WTC11 (cell line): ENCODE data around the gene FOCAD. TPM values are rescaled to one million over a fixed set of nuclear protein-coding genes. Genes with fewer than 3 reads are reported as not detected.

Source experiments
- ATAC-seq: fragments of 200-7000 bp; cut with Tn5 transposase; 2 replicates; pipeline ENCODE4 v1.10.0; 2021; ENCODE audit warnings: mild to moderate bottlenecking, moderate library complexity
- CTCF ChIA-PET: fragments of 300-600 bp; sonication (Branson Sonifier 250); formaldehyde crosslinking; loops from one replicate; lab custom pipeline; 2021; ENCODE audit warnings: antibody characterized with exemption; lab: Charles Lee
- POLR2A ChIA-PET: fragments of 350-600 bp; sonication (Branson Sonifier 250); formaldehyde crosslinking; loops from one replicate; lab custom pipeline; 2021; ENCODE audit warnings: antibody characterized with exemption; lab: Charles Lee
- DNase-seq: peaks from one replicate; pipeline ENCODE4 v3.0.0; 2021; ENCODE audit warnings: low spot score
- H3K27ac Mint-ChIP-seq: 2 replicates; pipeline ENCODE4 v1.8.0; 2021; ENCODE audit warnings: mixed read lengths
- H3K27me3 Mint-ChIP-seq: 2 replicates; pipeline ENCODE4 v1.8.0; 2021; ENCODE audit warnings: low read depth, mild to moderate bottlenecking, moderate library complexity, mixed read lengths
- H3K36me3 Mint-ChIP-seq: 2 replicates; pipeline ENCODE4 v1.8.0; 2021; ENCODE audit warnings: mixed read lengths
- H3K4me1 Mint-ChIP-seq: 2 replicates; pipeline ENCODE4 v1.8.0; 2022; ENCODE audit warnings: mixed read lengths
- H3K4me3 Mint-ChIP-seq: 2 replicates; pipeline ENCODE4 v1.8.0; 2021; ENCODE audit warnings: mild to moderate bottlenecking, moderate library complexity, mixed read lengths
- H3K9me3 Mint-ChIP-seq: 2 replicates; pipeline ENCODE4 v1.8.0; 2021; ENCODE audit warnings: mixed read lengths
- AR ChIP-seq: fragments of 250-450 bp; sonication (Bioruptor Pico); IDR thresholded peaks from 2 replicates; pipeline ENCODE4 v1.9.0; 2021; ENCODE audit warnings: mild to moderate bottlenecking
- ARID4B ChIP-seq: sonication (generic); formaldehyde crosslinking; IDR thresholded peaks from 2 replicates; pipeline ENCODE4 v1.8.0; 2023; ENCODE audit warnings: missing genetic modification reagents, mild to moderate bottlenecking, borderline replicate concordance
- CDX4 ChIP-seq: fragments of 250-450 bp; sonication (Bioruptor Pico); IDR thresholded peaks from 2 replicates; pipeline ENCODE4 v1.9.0; 2021; ENCODE audit warnings: moderate library complexity, mild to moderate bottlenecking, inconsistent platforms, borderline replicate concordance
- CREM ChIP-seq: sonication (generic); formaldehyde crosslinking; IDR thresholded peaks from 2 replicates; pipeline ENCODE4 v1.8.1; 2022; ENCODE audit warnings: mild to moderate bottlenecking, missing genetic modification reagents, moderate library complexity
- E2F4 ChIP-seq: sonication (generic); formaldehyde crosslinking; IDR thresholded peaks from 2 replicates; pipeline ENCODE4 v1.8.1; 2022; ENCODE audit warnings: low read depth, mild to moderate bottlenecking, moderate library complexity, missing genetic modification reagents, borderline replicate concordance
- ELF4 ChIP-seq: sonication (generic); formaldehyde crosslinking; IDR thresholded peaks from 2 replicates; pipeline ENCODE4 v1.8.1; 2022; ENCODE audit warnings: low read depth, mild to moderate bottlenecking, moderate library complexity, missing genetic modification reagents
- EMX1 ChIP-seq: fragments of 250-450 bp; sonication (Bioruptor Pico); IDR thresholded peaks from 2 replicates; pipeline ENCODE4 v1.8.0; 2021; ENCODE audit warnings: mild to moderate bottlenecking
- FOXP4 ChIP-seq: sonication (generic); formaldehyde crosslinking; IDR thresholded peaks from 2 replicates; pipeline ENCODE4 v1.8.0; 2022; ENCODE audit warnings: mild to moderate bottlenecking, missing genetic modification reagents
- MXD4 ChIP-seq: fragments of 250-450 bp; sonication (Bioruptor Pico); IDR thresholded peaks from 2 replicates; pipeline ENCODE4 v1.8.0; 2021; ENCODE audit warnings: mild to moderate bottlenecking, moderate library complexity, borderline replicate concordance
- MYBL2 ChIP-seq: sonication (generic); formaldehyde crosslinking; IDR thresholded peaks from 2 replicates; pipeline ENCODE4 v1.8.1; 2023; ENCODE audit warnings: mild to moderate bottlenecking, moderate library complexity, missing genetic modification reagents
- NFATC4 ChIP-seq: fragments of 250-450 bp; sonication (Bioruptor Pico); IDR thresholded peaks from 2 replicates; pipeline ENCODE4 v1.9.0; 2021; ENCODE audit warnings: mild to moderate bottlenecking
- NFYB ChIP-seq: sonication (generic); formaldehyde crosslinking; conservative IDR thresholded peaks from 2 replicates; pipeline ENCODE4 v1.8.0; 2022; ENCODE audit warnings: low read depth, missing genetic modification reagents
- SMAD3 ChIP-seq: sonication (generic); formaldehyde crosslinking; IDR thresholded peaks from 2 replicates; pipeline ENCODE4 v1.8.0; 2022; ENCODE audit warnings: missing genetic modification reagents, mild to moderate bottlenecking, borderline replicate concordance
- SP1 ChIP-seq: sonication (generic); formaldehyde crosslinking; conservative IDR thresholded peaks from 2 replicates; pipeline ENCODE4 v1.8.1; 2022; ENCODE audit warnings: missing genetic modification reagents
- TCF7 ChIP-seq: sonication (generic); formaldehyde crosslinking; IDR thresholded peaks from 2 replicates; pipeline ENCODE4 v1.8.0; 2022; ENCODE audit warnings: mild to moderate bottlenecking, low read depth, missing genetic modification reagents, moderate library complexity
- TEAD4 ChIP-seq: sonication (generic); formaldehyde crosslinking; IDR thresholded peaks from 2 replicates; pipeline ENCODE4 v1.8.0; 2022; ENCODE audit warnings: mild to moderate bottlenecking, missing genetic modification reagents
- ZBTB43 ChIP-seq: sonication (generic); formaldehyde crosslinking; IDR thresholded peaks from 2 replicates; pipeline ENCODE4 v1.8.1; 2023; ENCODE audit warnings: mild to moderate bottlenecking, missing genetic modification reagents
- ZNF232 ChIP-seq: sonication (generic); formaldehyde crosslinking; IDR thresholded peaks from 2 replicates; pipeline ENCODE4 v1.8.0; 2022; ENCODE audit warnings: mild to moderate bottlenecking, missing genetic modification reagents
- microRNA-seq: library from miRNA; unstranded; fragments of <30 nt; microRNA quantifications from one replicate; pipeline ENCODE4 v1.2.0, GENCODE V29; 2022; ENCODE audit warnings: borderline number of aligned reads
- total RNA-seq: library from RNA; stranded (reverse); gene quantifications from 3 replicates; pipeline ENCODE4 v1.2.3, GENCODE V29; 2021

FOCAD gene
- total RNA-seq, 1 experiment from 2014 or later, result 34.3 TPM

GRCh38 chr9:21043841-21044240, 359.8 kb downstream of the FOCAD start:
- H3K9me3 Mint-ChIP-seq, result no peaks in the 10 kb centered on the region
- no peak overlapping the region for H3K27ac Mint-ChIP-seq
- no peaks in the 10 kb centered on the region; the same call in 1 of the 2 replicates for H3K4me1 Mint-ChIP-seq
- no peaks in the 10 kb centered on the region for H3K36me3 Mint-ChIP-seq
- no peaks in the 10 kb centered on the region; the same call in 1 of the 2 replicates for H3K27me3 Mint-ChIP-seq
- no peak for DNase-seq
- no peak for ATAC-seq
- POLR2A ChIA-PET, result no interaction called here
- no peak for TF ChIP-seq SP1 (CRISPR knock-in tag)
- TF ChIP-seq ZBTB43, result no peak
- no peak for TF ChIP-seq EMX1 (CRISPR knock-in tag)
- no peak for TF ChIP-seq NFYB
- TF ChIP-seq CREM (CRISPR knock-in tag), result no peak
- TF ChIP-seq FOXP4 (CRISPR knock-in tag), result no peak
- TF ChIP-seq ZNF232, result no peak
- TF ChIP-seq MYBL2 (CRISPR knock-in tag), result no peak
- no peak for TF ChIP-seq ELF4 (CRISPR knock-in tag)
- no peak for TF ChIP-seq SMAD3
- TF ChIP-seq E2F4, result no peak
- TF ChIP-seq MXD4 (CRISPR knock-in tag), result no peak
- TF ChIP-seq TCF7 (CRISPR knock-in tag), result no peak
- TF ChIP-seq AR, result no peak
- TF ChIP-seq ARID4B (CRISPR knock-in tag), result no peak
- TF ChIP-seq CDX4, result no peak
- TF ChIP-seq NFATC4 (CRISPR knock-in tag), result no peak
- TF ChIP-seq TEAD4 (CRISPR knock-in tag), result no peak
- H3K4me3 Mint-ChIP-seq, result no peak overlapping the region
- CTCF ChIA-PET, result no interaction called here

Small RNA genes lying within 50 kb of the gene (microRNA-seq; reads per million reads assigned to microRNA genes)
- 12.2 reads per million, percentile 30 among the genes with 10 or more reads in this experiment for gene MIR491

Other genes starting within 250 kb of the FOCAD start
- gene MLLT3, start 61.8 kb upstream of the FOCAD start, total RNA-seq, result 7.0 to 11.6 TPM (median 10.0 TPM) in 3 replicates